ENCODE results near the gene TBC1D5. TPM values are rescaled to one million over a fixed set of nuclear protein-coding genes. Genes with fewer than 3 reads are reported as not detected.

TBC1D5 gene
- total RNA-seq, 2 donors from 2014 or later = 68.8 to 77.7 TPM

- no peak overlapping the region for H3K27ac Mint-ChIP-seq
- peaks cover 5% of the 10 kb centered on the region for H3K36me3 Mint-ChIP-seq (ENCODE audit: low read depth)
- DNase-seq = no peak
- TF ChIP-seq, protein P1, sequence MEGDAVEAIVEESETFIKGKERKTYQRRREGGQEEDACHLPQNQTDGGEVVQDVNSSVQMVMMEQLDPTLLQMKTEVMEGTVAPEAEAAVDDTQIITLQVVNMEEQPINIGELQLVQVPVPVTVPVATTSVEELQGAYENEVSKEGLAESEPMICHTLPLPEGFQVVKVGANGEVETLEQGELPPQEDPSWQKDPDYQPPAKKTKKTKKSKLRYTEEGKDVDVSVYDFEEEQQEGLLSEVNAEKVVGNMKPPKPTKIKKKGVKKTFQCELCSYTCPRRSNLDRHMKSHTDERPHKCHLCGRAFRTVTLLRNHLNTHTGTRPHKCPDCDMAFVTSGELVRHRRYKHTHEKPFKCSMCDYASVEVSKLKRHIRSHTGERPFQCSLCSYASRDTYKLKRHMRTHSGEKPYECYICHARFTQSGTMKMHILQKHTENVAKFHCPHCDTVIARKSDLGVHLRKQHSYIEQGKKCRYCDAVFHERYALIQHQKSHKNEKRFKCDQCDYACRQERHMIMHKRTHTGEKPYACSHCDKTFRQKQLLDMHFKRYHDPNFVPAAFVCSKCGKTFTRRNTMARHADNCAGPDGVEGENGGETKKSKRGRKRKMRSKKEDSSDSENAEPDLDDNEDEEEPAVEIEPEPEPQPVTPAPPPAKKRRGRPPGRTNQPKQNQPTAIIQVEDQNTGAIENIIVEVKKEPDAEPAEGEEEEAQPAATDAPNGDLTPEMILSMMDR (conservative IDR thresholded peaks at IDR 0.05) = no peak
- H3K9me3 Mint-ChIP-seq = peaks cover 4% of the 10 kb centered on the region
- Histone ChIP-seq H3K9me3 (ENCODE audit: control insufficient read depth, low read length) (no peaks in the 10 kb centered on the region), H3K36me3 (ENCODE audit: control insufficient read depth, insufficient read depth, low read length) (no peaks in the 10 kb centered on the region), H3K27ac (ENCODE audit: low read depth, low read length) (no peak overlapping the region), H3K27me3 (ENCODE audit: control insufficient read depth, insufficient read depth, low read length, poor library complexity, severe bottlenecking) (no peaks in the 10 kb centered on the region), H3K4me3 (ENCODE audit: low read length) (no peak overlapping the region), H3K9ac (ENCODE audit: extremely low read depth, low read length, poor library complexity, severe bottlenecking) (no peak overlapping the region), H3K4me1 (ENCODE audit: control insufficient read depth, insufficient read depth, low read length) (no peaks in the 10 kb centered on the region)
- no peaks in the 10 kb centered on the region for H3K27me3 Mint-ChIP-seq (ENCODE audit: insufficient read depth)
- H3K4me1 Mint-ChIP-seq = no peaks in the 10 kb centered on the region
- WGBS, 2 experiments (ENCODE audit: insufficient coverage in 1 of 2, insufficient read length in 1 of 2) = 33% methylated on average over 1 of the region's 1 CpG; no CpG with 5 or more reads in 1 of the 2 experiments
- H3K4me3 Mint-ChIP-seq = no peak overlapping the region
Observed at GRCh38 chr3:17218587-17218986, 523.8 kb downstream of the TBC1D5 start.

GRCh38 chr3:17217588-17217987 lies 524.8 kb downstream of the TBC1D5 start:
- no peak for DNase-seq
- Histone ChIP-seq H3K9me3 (ENCODE audit: control insufficient read depth, low read length) (no peaks in the 10 kb centered on the region), H3K36me3 (ENCODE audit: control insufficient read depth, insufficient read depth, low read length) (peaks cover 6% of the 10 kb centered on the region), H3K27ac (ENCODE audit: low read depth, low read length) (no peak overlapping the region), H3K27me3 (ENCODE audit: control insufficient read depth, insufficient read depth, low read length, poor library complexity, severe bottlenecking) (no peaks in the 10 kb centered on the region), H3K4me1 (ENCODE audit: control insufficient read depth, insufficient read depth, low read length) (no peaks in the 10 kb centered on the region), H3K9ac (ENCODE audit: extremely low read depth, low read length, poor library complexity, severe bottlenecking) (no peak overlapping the region), H3K4me3 (ENCODE audit: low read length) (no peak overlapping the region)
- Mint-ChIP-seq H3K36me3 (ENCODE audit: low read depth) (peaks cover 5% of the 10 kb centered on the region), H3K27ac (no peak overlapping the region), H3K4me3 (no peak overlapping the region), H3K27me3 (ENCODE audit: insufficient read depth) (no peaks in the 10 kb centered on the region), H3K4me1 (no peaks in the 10 kb centered on the region), H3K9me3 (peaks cover 4% of the 10 kb centered on the region)
- TF ChIP-seq, protein P1 (conservative IDR thresholded peaks at IDR 0.05) = no peak

- H3K27ac Mint-ChIP-seq = no peak overlapping the region
- no peak overlapping the region for H3K27ac ChIP-seq (ENCODE audit: low read depth, low read length)
- no peaks in the 10 kb centered on the region for H3K27me3 ChIP-seq (ENCODE audit: control insufficient read depth, insufficient read depth, low read length, poor library complexity, severe bottlenecking)
- no peaks in the 10 kb centered on the region for H3K9me3 ChIP-seq (ENCODE audit: control insufficient read depth, low read length)
- no peaks in the 10 kb centered on the region for H3K4me1 Mint-ChIP-seq
- H3K27me3 Mint-ChIP-seq (ENCODE audit: insufficient read depth) = no peaks in the 10 kb centered on the region
- DNase-seq = no peak
- H3K4me1 ChIP-seq (ENCODE audit: control insufficient read depth, insufficient read depth, low read length) = no peaks in the 10 kb centered on the region
- TF ChIP-seq, protein P1 (conservative IDR thresholded peaks at IDR 0.05) = no peak
- H3K4me3 ChIP-seq (ENCODE audit: low read length) = no peak overlapping the region
- peaks cover 6% of the 10 kb centered on the region for H3K36me3 ChIP-seq (ENCODE audit: control insufficient read depth, insufficient read depth, low read length)
- no peak overlapping the region for H3K4me3 Mint-ChIP-seq
- no peaks in the 10 kb centered on the region for H3K9me3 Mint-ChIP-seq
- peaks cover 4% of the 10 kb centered on the region for H3K36me3 Mint-ChIP-seq (ENCODE audit: low read depth)
- WGBS, 2 experiments (ENCODE audit: insufficient coverage in 1 of 2, insufficient read length in 1 of 2) = 94 to 98% methylated on average over 2 to 3 of the region's 3 CpGs
- H3K9ac ChIP-seq (ENCODE audit: extremely low read depth, low read length, poor library complexity, severe bottlenecking) = no peak overlapping the region
Observed at GRCh38 chr3:17213102-17213501, 529.3 kb downstream of the TBC1D5 start.
